HG03520 (cell line): Measurements from ENCODE around the gene SOCS7.
"Not testable (repeated sequence)": the region's sequence is repeated elsewhere in the genome, so short reads cannot be mapped to it uniquely, and the experiment has no call there.

Experiments used
- ATAC-seq: cut with Tn5 transposase; IDR thresholded peaks from one replicate; pipeline ENCODE4 v1.9.1; 2021; ENCODE audit warnings: mild to moderate bottlenecking, moderate library complexity; ENCODE audit not compliant: unreplicated experiment

The SOCS7 gene

DNA sequence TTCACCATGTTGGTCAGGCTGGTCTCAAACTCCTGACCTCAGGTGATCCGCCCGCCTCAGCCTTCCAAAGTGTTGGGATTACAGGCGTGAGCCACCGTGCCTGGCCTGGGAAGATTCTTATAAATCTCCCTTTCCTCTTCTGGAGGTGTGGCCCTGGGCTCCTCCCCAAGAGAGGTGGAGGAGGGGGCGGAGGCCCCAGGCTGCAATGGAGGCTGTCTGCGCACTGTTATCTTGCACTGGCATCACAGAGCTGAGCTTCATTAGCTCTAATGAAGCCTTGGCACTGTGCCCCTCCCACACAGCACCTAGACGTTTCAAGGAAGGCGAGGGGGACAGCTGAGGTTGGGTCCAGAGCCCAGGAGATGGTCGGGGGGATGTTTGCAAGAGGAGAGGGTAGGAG is 84.2 kb downstream of the SOCS7 start:
- ATAC-seq = no peak

DNA sequence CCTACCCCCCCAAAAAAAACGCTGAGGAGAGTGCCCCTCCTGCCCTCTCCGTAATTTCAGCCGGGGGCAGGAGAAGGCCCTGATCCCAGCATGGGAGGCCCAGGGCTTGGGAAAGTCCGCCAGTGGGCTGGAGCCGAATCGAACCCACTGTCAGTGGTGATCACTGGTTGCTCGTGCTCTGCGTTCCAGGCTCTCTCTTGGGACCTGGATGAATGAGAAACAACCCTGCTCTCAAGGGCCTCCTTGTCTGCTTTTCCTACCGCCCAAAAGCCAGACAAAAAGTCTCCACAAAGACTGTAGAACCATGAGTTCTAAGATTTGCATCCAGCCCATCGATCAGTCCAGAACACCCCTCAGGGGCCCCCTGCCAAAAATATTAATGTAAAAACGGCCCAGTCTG is 84.7 kb downstream of the SOCS7 start:
- no peak for ATAC-seq

DNA sequence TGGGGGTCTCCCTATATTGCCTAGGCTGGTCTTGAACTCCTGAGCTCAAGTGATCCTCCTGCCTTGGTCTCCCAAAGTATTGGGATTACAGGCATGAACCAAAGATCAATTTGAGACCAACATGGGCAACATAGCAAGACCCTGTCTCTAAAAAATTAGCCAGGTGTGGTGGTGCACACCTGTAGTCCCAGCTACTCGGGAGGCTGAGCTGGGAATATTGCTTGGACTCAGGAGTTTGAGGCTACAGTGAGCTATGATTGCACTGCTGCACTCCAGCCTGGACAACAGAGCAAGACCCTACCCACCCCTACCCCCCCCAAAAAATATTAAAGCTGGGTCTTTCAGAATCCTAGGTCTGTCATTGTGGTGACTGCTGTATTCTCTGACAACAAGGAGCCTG is 85.7 kb downstream of the SOCS7 start:
- ATAC-seq = not testable (repeated sequence)

GRCh38 chr17:38439436-38439835 is 87.8 kb downstream of the SOCS7 start:
- ATAC-seq = no peak

DNA sequence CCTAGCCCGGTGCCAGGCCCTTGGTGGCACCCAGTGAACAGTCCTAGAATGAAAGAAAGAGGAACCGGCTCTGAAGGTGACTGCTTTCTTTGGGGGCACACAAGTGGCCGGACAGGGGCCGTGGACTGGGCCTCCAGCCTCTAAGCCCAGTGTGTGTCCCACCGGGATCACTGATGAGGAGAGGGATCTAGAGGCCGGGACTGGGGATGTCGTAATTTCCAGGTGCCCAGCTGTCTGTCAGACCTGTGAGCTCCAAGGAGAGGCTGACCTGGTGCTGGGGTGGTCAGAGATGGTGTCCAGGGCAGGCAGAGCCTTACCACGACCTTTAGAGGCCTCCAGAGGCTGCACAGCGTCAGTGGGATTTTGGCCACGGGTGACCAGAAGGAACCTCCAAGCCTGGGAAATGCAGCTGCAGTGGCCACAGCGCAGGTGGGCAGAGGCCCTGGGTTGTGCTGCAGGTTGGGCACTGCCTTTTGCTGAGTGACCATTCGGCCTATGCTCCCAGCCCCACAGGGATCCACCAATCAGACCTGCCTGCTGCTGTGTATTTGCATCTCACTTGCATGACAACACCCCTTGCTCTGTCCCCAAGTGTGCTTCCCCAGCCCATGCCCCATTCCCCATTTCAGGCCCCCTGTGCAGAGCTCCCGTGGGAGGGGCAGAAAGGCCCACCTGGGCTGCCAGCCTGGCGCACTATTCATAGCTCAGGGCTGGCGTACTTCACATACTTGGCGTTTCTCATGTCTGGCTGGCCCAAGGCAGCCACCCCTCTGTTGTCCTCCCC is 89.2 kb downstream of the SOCS7 start:
- ATAC-seq = no peak

DNA sequence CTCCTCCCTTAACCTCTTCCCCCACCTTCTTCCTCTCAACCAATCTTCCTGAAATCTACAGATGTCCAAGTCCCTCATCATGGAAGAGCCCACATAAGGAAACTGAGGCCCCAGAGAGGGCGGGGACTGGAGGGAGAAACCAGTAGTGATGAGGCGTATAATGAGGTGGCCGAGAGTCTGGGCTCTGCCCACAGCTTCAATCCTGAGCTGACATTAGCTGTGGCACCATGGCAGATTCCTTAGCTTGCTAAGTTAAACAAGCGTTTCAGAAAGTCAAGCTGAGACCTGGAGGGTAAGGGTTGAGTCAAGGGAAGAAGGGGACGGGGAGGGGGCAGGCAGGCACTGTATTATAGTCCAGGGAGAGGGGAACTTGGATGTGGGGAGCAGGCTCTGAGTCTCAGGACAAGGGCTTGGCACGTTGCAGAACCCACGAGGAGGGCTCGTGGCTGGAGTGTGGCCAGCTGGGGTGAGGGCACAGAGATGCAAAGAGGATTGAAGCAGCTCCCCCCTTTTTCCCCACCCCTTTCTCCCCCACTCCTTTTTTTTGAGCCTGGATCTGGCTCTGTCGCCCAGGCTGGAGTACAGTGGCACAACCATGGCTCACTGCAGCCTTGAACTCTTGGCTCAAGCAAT is 89.9 kb downstream of the SOCS7 start:
- ATAC-seq = no peak

DNA sequence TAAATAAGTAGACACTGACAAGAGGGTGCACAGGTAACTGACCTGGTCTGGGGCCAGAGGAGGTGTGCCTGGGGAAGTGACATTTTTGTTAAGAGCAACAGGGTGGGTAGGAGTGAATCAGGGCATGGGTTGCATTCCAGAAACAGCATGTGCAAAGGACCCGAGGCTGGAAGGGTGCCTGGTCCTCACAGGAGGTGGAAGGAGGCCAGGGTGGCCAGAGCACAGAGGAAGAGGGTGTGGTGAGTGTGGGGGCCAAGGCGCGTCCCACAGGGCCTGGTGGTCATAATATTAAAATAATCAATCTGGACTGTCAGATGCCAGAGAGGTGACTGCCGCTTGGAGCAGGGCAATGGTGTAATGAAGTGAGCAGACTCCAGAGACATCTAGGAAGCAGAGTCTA is 90.9 kb downstream of the SOCS7 start:
- ATAC-seq = no peak

DNA sequence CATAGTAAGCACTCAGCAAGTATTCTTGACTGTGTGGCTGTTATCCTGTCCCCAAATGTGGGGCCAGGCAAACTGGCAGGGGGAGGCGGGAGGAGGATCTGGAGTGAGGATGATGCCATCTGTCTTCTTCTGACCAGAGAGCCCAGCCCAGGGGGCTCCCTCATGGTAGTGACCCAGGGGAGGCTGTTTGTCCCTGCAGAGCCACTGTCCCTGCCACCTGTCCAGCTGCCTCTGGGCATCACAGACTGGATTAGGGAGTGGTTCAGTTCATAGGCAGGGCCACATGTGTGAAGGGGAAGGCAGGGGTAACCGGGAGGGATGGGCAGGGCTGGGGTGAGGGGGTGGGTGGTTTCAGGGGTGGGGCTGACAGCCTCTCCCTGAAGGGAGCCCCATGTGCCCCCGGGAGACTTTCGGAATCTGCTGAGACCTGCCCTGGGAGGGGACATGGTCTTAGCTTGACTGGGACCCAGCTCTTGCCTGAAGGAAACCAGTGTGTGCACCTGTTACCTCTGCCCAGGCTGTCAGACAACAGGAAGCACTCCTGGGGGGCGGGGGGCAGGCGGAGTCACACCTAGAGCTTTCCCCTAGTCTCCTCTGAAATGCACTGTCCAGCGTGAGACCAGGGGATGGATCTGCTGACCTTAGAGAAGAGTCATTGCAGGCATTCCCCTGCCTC is 91.8 kb downstream of the SOCS7 start:
- ATAC-seq = no peak

GRCh38 chr17:38444151-38444550 is 92.5 kb downstream of the SOCS7 start:
- no peak for ATAC-seq

DNA sequence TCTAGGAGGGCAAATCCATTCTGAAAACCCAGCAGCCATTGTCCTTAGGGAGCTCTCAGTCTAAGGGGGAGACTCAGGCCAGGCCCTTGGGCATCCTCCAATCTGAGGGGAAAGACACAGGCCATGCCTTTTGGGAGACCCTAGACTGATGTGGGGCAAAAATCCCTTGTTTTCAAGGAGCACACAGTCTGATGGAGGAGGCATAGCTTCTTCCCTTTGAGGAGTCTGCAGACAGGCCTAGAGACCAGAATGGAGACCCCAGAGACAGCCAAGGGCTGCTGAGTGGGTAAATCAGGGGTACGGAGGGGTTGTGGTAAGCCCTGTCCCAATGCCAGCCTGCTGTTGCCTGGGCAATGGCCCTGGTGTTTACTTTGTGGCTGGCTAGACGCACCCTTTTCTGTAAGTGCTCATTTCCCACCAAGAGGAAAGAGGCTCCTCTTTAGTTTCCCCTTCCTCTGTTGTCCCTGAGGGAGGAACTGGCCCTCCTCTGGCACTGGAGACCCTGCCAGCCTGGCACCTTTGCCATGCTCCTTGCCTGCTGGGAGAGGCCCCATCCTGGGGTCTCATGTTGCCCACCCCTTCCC is 96.0 kb downstream of the SOCS7 start:
- no peak for ATAC-seq

GRCh38 chr17:38448208-38448771 is 96.6 kb downstream of the SOCS7 start:
- ATAC-seq = no peak

- ATAC-seq = no peak
Measured at GRCh38 chr17:38449364-38449763, 97.7 kb downstream of the SOCS7 start.

DNA sequence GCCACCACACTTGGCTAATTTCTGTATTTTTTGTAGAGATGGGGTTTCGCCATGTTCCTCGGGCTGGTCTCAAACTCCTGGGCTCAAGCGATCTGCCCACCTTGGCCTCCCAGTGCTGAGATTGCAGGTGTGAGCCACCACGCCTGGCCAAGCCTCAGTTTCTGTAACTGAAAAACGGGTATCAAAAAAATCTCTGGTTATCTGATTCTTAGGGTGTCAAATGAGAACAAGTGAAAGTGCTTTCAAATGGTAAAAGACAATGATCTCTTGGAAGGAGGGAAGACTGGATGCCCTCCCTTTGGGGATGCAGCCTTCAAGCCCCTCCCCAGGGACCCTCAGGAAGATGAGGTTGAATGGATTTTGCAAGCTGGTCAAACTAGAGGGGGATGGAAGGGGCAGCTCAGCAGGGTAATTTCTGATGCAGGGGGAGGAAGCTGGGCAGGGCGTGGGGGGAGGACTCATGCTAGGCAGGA is 98.9 kb downstream of the SOCS7 start:
- no peak for ATAC-seq

DNA sequence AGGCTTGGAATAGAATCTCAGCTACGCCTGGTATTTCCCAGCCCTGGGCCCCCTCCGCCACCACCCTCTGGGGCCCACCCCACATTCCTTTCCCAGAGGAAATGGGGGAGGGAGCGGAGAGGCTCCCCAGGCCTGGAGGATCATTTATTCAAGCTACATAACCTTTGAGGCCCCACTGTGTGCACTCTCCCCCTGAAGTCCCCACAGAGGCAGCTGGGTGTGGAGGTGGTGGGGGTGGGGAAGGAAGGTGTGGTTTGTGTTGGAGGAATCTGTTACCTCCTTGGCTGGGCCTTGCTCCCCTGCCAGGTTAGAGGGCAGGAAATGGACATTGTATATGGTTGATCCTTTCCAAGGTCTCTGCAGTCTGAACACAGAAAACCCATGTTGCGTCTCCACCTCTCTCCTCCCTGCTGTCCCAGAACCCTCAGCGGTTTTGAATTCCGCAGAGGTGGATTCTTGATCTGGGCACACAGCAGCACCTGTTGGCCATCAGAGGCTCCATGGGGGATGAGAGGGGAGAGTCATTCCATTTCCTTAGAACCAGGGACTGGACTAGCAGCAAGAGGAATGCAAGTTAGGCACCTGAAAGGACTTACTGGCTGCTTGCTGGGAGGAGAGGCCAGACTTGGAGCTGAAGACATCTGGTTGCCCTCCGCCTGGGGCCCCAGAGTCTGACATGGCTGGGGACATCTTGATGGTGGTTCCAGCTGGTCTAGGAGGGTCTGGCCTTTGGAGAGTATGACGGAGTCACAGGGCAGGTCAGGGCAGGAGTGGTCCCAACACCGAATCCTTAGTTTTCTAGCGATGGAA is 99.6 kb downstream of the SOCS7 start:
- no peak for ATAC-seq

DNA sequence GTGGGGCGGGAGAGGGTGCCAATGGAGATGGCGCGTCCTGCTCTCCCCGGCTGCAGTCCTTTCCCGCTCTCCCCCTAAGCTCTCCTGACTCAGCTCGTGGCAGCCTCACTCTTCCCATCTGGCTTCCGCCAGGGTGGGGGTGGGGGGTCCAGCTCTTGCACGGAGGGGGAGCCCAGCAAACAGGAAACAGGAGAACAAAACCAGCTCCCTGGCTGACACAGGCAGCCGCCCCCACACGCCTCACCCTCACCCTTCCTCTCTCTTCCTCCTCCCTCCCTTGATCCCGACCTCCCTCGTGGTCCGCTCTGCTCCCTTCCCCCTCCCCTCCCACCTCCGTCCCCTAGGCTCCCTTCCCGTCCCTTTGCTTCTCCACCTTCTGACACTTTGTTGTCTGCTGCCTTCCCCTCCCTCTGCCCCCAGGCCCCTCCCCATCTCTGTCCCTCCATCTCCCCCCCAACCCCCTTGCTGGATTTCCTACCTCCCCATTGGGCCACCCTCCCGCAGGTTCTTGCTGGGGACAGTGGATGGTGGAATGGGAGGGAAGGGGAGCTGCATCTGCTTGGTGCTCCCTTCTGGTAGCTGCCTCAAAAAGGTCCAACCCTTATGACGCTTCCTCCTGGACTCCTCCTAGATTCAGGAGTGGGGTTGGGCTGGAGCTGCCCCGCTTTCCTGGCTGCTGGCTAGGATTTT is 100.3 kb downstream of the SOCS7 start:
- ATAC-seq = no peak

DNA sequence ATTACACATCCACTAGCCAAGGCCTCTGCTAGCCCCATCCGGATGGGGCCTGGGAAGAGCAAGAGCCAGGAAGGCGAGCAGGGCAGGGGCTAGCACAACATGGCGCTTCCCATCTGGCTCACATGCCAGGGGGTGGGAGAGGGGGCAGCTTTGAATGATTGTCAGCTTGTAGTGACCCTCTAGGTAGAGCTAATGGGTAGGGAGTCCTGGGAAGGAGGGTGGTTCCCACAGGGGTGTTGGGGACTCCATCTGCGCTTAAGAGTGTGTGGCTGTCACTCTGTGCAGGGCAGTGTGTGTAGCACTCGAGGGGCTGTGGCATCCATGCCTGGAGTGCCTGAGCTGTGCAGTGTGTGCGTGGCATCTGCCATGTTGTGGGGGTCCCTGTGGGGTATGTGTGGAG is 101.1 kb downstream of the SOCS7 start:
- no peak for ATAC-seq

GRCh38 chr17:38453951-38454421 is 102.3 kb downstream of the SOCS7 start:
- no peak for ATAC-seq

DNA sequence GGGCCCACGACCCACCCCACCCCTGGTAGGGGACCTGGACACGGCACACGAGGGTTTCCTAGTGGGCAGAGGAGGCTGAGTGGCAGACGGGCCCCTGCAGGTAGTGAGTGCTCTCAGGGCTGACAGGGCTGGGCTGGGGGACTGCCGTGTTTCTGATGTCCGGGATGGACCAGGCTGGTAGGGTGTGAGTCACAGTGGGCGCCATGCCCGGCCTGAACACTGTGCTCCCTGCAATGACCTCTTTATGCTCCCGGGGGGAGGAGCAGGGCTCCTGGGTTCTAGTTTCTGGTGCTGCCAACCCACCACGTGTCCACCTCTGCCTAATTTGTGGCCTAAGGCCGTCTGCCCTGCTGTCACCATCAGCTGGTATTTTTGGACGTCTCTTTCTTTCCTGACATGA is 102.9 kb downstream of the SOCS7 start:
- no peak for ATAC-seq
